Neural cell (in vitro differentiated cells): ENCODE data around the gene TULP4. TPM values are rescaled to one million over a fixed set of nuclear protein-coding genes. Genes with fewer than 3 reads are reported as not detected.

Experiments used
- H2AFZ ChIP-seq: fragments of 200-600, 300-800 bp; sonication (generic), shearing (Covaris generic); 2 replicates; pipeline ENCODE4 v1.6.0; 2014; ENCODE audit warnings: low read depth, mild to moderate bottlenecking, antibody characterized with exemption, low read length, moderate library complexity
- H3F3A ChIP-seq: fragments of 200-600 bp; shearing (Covaris generic); 2 replicates; pipeline ENCODE4 v1.6.1; 2016; ENCODE audit warnings: mild to moderate bottlenecking, moderate library complexity, mixed read lengths, antibody characterized with exemption, low read length; ENCODE audit not compliant: insufficient read depth, poor library complexity, severe bottlenecking
- H3K27ac ChIP-seq: fragments of 200-600, 300-800 bp; sonication (generic), shearing (Covaris generic); 2 replicates; pipeline ENCODE4 v1.5.1; 2014; ENCODE audit warnings: mild to moderate bottlenecking, low read length, moderate library complexity
- H3K27me3 ChIP-seq: fragments of 300-800, 200-600 bp; sonication (generic), shearing (Covaris generic); 2 replicates; pipeline ENCODE4 v1.6.0; 2014; ENCODE audit warnings: mild to moderate bottlenecking, low read depth, low read length, moderate library complexity; ENCODE audit not compliant: insufficient read depth
- H3K36me3 ChIP-seq: fragments of 300-800, 200-600 bp; sonication (generic), shearing (Covaris generic); 2 replicates; pipeline ENCODE4 v1.5.1; 2014; ENCODE audit warnings: mild to moderate bottlenecking, antibody characterized with exemption, low read length, moderate library complexity; ENCODE audit not compliant: insufficient read depth
- H3K4me2 ChIP-seq: fragments of 300-800, 200-600 bp; sonication (generic), shearing (Covaris generic); 2 replicates; pipeline ENCODE4 v1.6.0; 2014; ENCODE audit warnings: mild to moderate bottlenecking, low read length
- H3K4me3 ChIP-seq: fragments of 300-800, 200-600 bp; sonication (generic), shearing (Covaris generic); 2 replicates; pipeline ENCODE4 v1.5.1; 2014; ENCODE audit warnings: mild to moderate bottlenecking, low read length, moderate library complexity
- H3K79me2 ChIP-seq: fragments of 200-600 bp; shearing (Covaris generic); replicated peaks from 2 replicates; pipeline ENCODE4 v1.6.0; 2014; ENCODE audit warnings: mild to moderate bottlenecking, low read length, moderate library complexity; ENCODE audit not compliant: insufficient read depth
- H3K9ac ChIP-seq: fragments of 300-800, 200-600 bp; sonication (generic), shearing (Covaris generic); 2 replicates; pipeline ENCODE4 v1.6.1; 2016; ENCODE audit warnings: mild to moderate bottlenecking, low read length, mixed read lengths
- H3K9me2 ChIP-seq: fragments of 200-600 bp; shearing (Covaris generic); 2 replicates; pipeline ENCODE4 v1.6.1; 2016; ENCODE audit warnings: mild to moderate bottlenecking, low read length, mixed read lengths; ENCODE audit not compliant: insufficient read depth
- H3K9me3 ChIP-seq: fragments of 200-600, 300-800 bp; sonication (generic), shearing (Covaris generic); 2 replicates; pipeline ENCODE4 v1.6.1; 2016; ENCODE audit warnings: mild to moderate bottlenecking, mixed run types, low read length, moderate library complexity, mixed read lengths
- H4K20me1 ChIP-seq: fragments of 200-600 bp; shearing (Covaris generic); 2 replicates; pipeline ENCODE4 v1.6.1; 2016; ENCODE audit warnings: mild to moderate bottlenecking, mixed run types; ENCODE audit not compliant: insufficient read depth
- EP300 ChIP-seq: fragments of 450-650 bp; conservative IDR thresholded peaks from 2 replicates; pipeline ENCODE4 v1.6.1; 2014; ENCODE audit warnings: antibody characterized with exemption, mild to moderate bottlenecking, moderate library complexity; ENCODE audit not compliant: poor library complexity, severe bottlenecking
- EZH2 ChIP-seq: fragments of 200-600, 300-800 bp; shearing (Covaris generic), sonication (generic); IDR thresholded peaks from 2 replicates; pipeline ENCODE4 v1.6.1; 2014; ENCODE audit warnings: antibody characterized with exemption, low read length, borderline replicate concordance, mild to moderate bottlenecking; ENCODE audit not compliant: insufficient read depth, poor library complexity, severe bottlenecking
- MXI1 ChIP-seq: fragments of 450-650 bp; conservative IDR thresholded peaks from 2 replicates; pipeline ENCODE4 v1.6.1; 2014; ENCODE audit warnings: antibody characterized with exemption, mild to moderate bottlenecking; ENCODE audit not compliant: poor library complexity, severe bottlenecking
- POLR2AphosphoS5 ChIP-seq: IDR thresholded peaks from 2 replicates; pipeline ENCODE4 v1.6.1; 2012
- RAD21 ChIP-seq: fragments of 450-650 bp; conservative IDR thresholded peaks from 2 replicates; pipeline ENCODE4 v1.6.1; 2014; ENCODE audit warnings: antibody characterized with exemption, mild to moderate bottlenecking, moderate library complexity
- REST ChIP-seq: IDR thresholded peaks from 2 replicates; pipeline ENCODE4 v1.6.1; 2012; ENCODE audit warnings: borderline replicate concordance
- SMC3 ChIP-seq: fragments of 450-650 bp; conservative IDR thresholded peaks from 2 replicates; pipeline ENCODE4 v1.6.1; 2014; ENCODE audit warnings: antibody characterized with exemption, mild to moderate bottlenecking, moderate library complexity; ENCODE audit not compliant: poor library complexity
- TAF1 ChIP-seq: IDR thresholded peaks from 2 replicates; pipeline ENCODE4 v1.6.1; 2012; ENCODE audit warnings: low read depth
- polyA plus RNA-seq: library from polyadenylated mRNA; depleted of rRNA; stranded (reverse); fragments of >200 nt; gene quantifications from 2 replicates; pipeline ENCODE4 v1.2.3, GENCODE V29; 2014
- TF ChIP-seq, protein P1 (sequence below): fragments of 450-650 bp; IDR thresholded peaks from 2 replicates; pipeline ENCODE4 v1.5.1; 2014; ENCODE audit warnings: antibody characterized with exemption, mild to moderate bottlenecking, moderate library complexity; ENCODE audit not compliant: poor library complexity, severe bottlenecking

TULP4 gene
- polyA plus RNA-seq, 1 donor from 2014 or later: 30.6 TPM

- no peak overlapping the region for H3K27ac ChIP-seq
- no peaks in the 10 kb centered on the region for H3K27me3 ChIP-seq
- no peak overlapping the region for H3K9ac ChIP-seq
- no peak overlapping the region for H3K4me2 ChIP-seq
- no peaks in the 10 kb centered on the region for H3K9me2 ChIP-seq
- no peaks in the 10 kb centered on the region for H3K79me2 ChIP-seq
- H3K9me3 ChIP-seq: no peaks in the 10 kb centered on the region
- no peaks in the 10 kb centered on the region for H3K36me3 ChIP-seq
- no peak overlapping the region for H3K4me3 ChIP-seq
- H4K20me1 ChIP-seq: no peaks in the 10 kb centered on the region
- H3F3A ChIP-seq: no peaks in the 10 kb centered on the region
- TF ChIP-seq SMC3: no peak
- TF ChIP-seq, protein P1, sequence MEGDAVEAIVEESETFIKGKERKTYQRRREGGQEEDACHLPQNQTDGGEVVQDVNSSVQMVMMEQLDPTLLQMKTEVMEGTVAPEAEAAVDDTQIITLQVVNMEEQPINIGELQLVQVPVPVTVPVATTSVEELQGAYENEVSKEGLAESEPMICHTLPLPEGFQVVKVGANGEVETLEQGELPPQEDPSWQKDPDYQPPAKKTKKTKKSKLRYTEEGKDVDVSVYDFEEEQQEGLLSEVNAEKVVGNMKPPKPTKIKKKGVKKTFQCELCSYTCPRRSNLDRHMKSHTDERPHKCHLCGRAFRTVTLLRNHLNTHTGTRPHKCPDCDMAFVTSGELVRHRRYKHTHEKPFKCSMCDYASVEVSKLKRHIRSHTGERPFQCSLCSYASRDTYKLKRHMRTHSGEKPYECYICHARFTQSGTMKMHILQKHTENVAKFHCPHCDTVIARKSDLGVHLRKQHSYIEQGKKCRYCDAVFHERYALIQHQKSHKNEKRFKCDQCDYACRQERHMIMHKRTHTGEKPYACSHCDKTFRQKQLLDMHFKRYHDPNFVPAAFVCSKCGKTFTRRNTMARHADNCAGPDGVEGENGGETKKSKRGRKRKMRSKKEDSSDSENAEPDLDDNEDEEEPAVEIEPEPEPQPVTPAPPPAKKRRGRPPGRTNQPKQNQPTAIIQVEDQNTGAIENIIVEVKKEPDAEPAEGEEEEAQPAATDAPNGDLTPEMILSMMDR: no peak
- no peak for TF ChIP-seq REST
- TF ChIP-seq EZH2: no peak
- no peak overlapping the region for H2AFZ ChIP-seq
Measured at GRCh38 chr6:158496700-158497099, 184.4 kb downstream of the TULP4 start.

GRCh38 chr6:158497620-158498019 is 185.4 kb downstream of the TULP4 start:
- H2AFZ ChIP-seq: no peak overlapping the region
- H3K9ac ChIP-seq: no peak overlapping the region
- no peaks in the 10 kb centered on the region for H3K9me2 ChIP-seq
- H3F3A ChIP-seq: no peaks in the 10 kb centered on the region
- no peak overlapping the region for H3K4me2 ChIP-seq
- TF ChIP-seq EP300 (no peak), EZH2 (no peak), POLR2AphosphoS5 (no peak), REST (no peak), RAD21 (no peak), SMC3 (no peak), TAF1 (no peak), MXI1 (no peak)
- TF ChIP-seq, protein P1: no peak
- no peak overlapping the region for H3K27ac ChIP-seq
- no peak overlapping the region for H3K4me3 ChIP-seq
- H4K20me1 ChIP-seq: no peaks in the 10 kb centered on the region
- H3K36me3 ChIP-seq: no peaks in the 10 kb centered on the region
- no peaks in the 10 kb centered on the region for H3K9me3 ChIP-seq
- H3K79me2 ChIP-seq: no peaks in the 10 kb centered on the region
- H3K27me3 ChIP-seq: no peaks in the 10 kb centered on the region
